K562 (cell line): ENCODE data around the gene MCM6. TPM values are rescaled to one million over a fixed set of nuclear protein-coding genes. Genes with fewer than 3 reads are reported as not detected.

Experiments used
- CBX2 ChIP-seq: fragments of 200-600 bp; sonication (generic); IDR thresholded peaks from one replicate; pipeline ENCODE4 v1.6.1; 2012; ENCODE audit warnings: mild to moderate bottlenecking, low read length, inconsistent platforms; ENCODE audit not compliant: insufficient read depth, poor library complexity, severe bottlenecking
- CBX5 ChIP-seq: IDR thresholded peaks from 2 replicates; pipeline ENCODE4 v1.6.1; 2014; ENCODE audit warnings: low read depth, borderline replicate concordance
- CEBPZ ChIP-seq: fragments of 150-350 bp; IDR thresholded peaks from 2 replicates; pipeline ENCODE4 v1.6.1; 2014; ENCODE audit warnings: low read depth, mild to moderate bottlenecking, low read length, borderline replicate concordance
- ETS2 ChIP-seq: IDR thresholded peaks from 2 replicates; pipeline ENCODE4 v1.6.1; 2016; ENCODE audit warnings: borderline replicate concordance, missing genetic modification characterization, mild to moderate bottlenecking, moderate library complexity, missing compliant biosample characterization; ENCODE audit not compliant: poor library complexity, severe bottlenecking
- KAT2B ChIP-seq: IDR thresholded peaks from one replicate; pipeline ENCODE4 v1.6.1; 2012; ENCODE audit warnings: low read depth, mild to moderate bottlenecking, control low read depth, inconsistent platforms, low read length, moderate library complexity
- RB1 ChIP-seq: fragments of 450-650 bp; IDR thresholded peaks from 2 replicates; pipeline ENCODE4 v1.6.1; 2017; ENCODE audit warnings: low read depth, mild to moderate bottlenecking
- TAF7 ChIP-seq: fragments of 450-650 bp; IDR thresholded peaks from 2 replicates; pipeline ENCODE4 v1.6.1; 2016; ENCODE audit warnings: missing genetic modification characterization, missing compliant biosample characterization
- TFAM ChIP-seq: fragments of 250-450 bp; sonication (Bioruptor Pico); conservative IDR thresholded peaks from 2 replicates; pipeline ENCODE4 v1.5.0; 2021; ENCODE audit warnings: mild to moderate bottlenecking, moderate library complexity
- ZNF212 ChIP-seq: fragments of 450-650 bp; formaldehyde crosslinking; IDR thresholded peaks from 2 replicates; pipeline ENCODE4 v1.4.0; 2020; ENCODE audit warnings: mild to moderate bottlenecking
- polyA plus RNA-seq, 8 experiments: library from polyadenylated mRNA; depleted of rRNA in 4 of 8; stranded (reverse) in 5 of 8; unstranded in 3 of 8; fragments of >200 nt; fragmentation: Nextera tagmentation in 2 of 8; fragmentation: Illumina TruSeq in 1 of 8; extraction: Ambion mirVana in 2 of 8; extraction: Trizol in 1 of 8; gene quantifications; 2 replicates each; pipeline versions ENCODE4 v1.2.1 to v1.2.3, GENCODE V29; 2011 to 2014; ENCODE audit warnings: inconsistent platforms in 1 of 8, missing spikeins in 1 of 8
- total RNA-seq, 7 experiments: library from RNA; depleted of rRNA in 6 of 7; stranded (reverse); fragments of >200 nt in 6 of 7; fragmentation: Illumina TruSeq in 2 of 7; extraction: Trizol in 2 of 7; gene quantifications; 2 replicates each; pipeline versions ENCODE4 v1.2.1 to v1.2.3, GENCODE V29; 2011 to 2021; ENCODE audit warnings: low replicate concordance in 1 of 7
- TF ChIP-seq, protein P1 (sequence below): fragments of 450-650 bp; IDR thresholded peaks from 2 replicates; pipeline ENCODE4 v1.6.1; 2016; ENCODE audit warnings: low read depth

Gene MCM6
- total and polyA plus RNA-seq, 9 of the 15 experiments (the other 6 are each of a cell fraction or from before 2014, with no cell fraction given) = 42.6 to 133 (median 82.4) TPM

DNA sequence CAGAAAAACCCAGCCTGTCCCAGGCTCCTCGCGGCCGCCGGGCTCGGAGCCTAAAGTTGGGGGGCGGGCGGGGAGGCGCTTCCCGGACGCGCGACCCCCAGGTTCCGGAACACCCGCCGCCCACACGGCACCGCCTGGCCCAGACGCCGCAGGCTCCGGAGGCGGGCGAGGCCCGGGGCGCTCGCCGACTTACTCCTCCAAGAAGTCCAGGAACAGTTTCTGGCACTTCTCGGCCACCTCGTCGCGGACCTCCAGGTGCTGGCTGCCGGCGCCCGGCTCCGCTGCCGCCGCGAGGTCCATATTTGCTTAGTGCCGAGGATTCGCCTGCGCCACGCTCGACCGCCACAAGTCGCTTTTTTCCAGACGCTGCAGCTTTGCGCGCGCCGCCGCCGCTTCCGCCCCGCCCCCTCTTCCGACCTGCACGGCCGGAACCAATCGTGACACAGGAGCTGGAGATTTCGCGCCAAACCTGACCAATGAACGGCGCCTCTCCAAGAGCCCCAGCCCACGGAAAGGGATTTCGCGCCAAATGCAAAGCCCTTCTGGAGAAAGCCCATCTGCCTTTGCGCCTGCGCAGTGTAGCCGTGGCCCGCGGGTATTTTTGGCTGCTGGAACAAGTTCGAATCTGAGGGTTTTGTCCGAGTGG is at the start of gene MCM6 (continued):
- TF ChIP-seq CEBPZ (no peak), KAT2B (no peak), ZNF212 (CRISPR knock-in tag) (no peak), ETS2 (no peak), RB1 (peak; percentile 100), TAF7 (0 out of 2 replicates have a peak, but pooled peaks have one; percentile 10), CBX5 (no peak), CBX2 (no peak), TFAM (CRISPR knock-in tag) (no peak)
- TF ChIP-seq, protein P1, sequence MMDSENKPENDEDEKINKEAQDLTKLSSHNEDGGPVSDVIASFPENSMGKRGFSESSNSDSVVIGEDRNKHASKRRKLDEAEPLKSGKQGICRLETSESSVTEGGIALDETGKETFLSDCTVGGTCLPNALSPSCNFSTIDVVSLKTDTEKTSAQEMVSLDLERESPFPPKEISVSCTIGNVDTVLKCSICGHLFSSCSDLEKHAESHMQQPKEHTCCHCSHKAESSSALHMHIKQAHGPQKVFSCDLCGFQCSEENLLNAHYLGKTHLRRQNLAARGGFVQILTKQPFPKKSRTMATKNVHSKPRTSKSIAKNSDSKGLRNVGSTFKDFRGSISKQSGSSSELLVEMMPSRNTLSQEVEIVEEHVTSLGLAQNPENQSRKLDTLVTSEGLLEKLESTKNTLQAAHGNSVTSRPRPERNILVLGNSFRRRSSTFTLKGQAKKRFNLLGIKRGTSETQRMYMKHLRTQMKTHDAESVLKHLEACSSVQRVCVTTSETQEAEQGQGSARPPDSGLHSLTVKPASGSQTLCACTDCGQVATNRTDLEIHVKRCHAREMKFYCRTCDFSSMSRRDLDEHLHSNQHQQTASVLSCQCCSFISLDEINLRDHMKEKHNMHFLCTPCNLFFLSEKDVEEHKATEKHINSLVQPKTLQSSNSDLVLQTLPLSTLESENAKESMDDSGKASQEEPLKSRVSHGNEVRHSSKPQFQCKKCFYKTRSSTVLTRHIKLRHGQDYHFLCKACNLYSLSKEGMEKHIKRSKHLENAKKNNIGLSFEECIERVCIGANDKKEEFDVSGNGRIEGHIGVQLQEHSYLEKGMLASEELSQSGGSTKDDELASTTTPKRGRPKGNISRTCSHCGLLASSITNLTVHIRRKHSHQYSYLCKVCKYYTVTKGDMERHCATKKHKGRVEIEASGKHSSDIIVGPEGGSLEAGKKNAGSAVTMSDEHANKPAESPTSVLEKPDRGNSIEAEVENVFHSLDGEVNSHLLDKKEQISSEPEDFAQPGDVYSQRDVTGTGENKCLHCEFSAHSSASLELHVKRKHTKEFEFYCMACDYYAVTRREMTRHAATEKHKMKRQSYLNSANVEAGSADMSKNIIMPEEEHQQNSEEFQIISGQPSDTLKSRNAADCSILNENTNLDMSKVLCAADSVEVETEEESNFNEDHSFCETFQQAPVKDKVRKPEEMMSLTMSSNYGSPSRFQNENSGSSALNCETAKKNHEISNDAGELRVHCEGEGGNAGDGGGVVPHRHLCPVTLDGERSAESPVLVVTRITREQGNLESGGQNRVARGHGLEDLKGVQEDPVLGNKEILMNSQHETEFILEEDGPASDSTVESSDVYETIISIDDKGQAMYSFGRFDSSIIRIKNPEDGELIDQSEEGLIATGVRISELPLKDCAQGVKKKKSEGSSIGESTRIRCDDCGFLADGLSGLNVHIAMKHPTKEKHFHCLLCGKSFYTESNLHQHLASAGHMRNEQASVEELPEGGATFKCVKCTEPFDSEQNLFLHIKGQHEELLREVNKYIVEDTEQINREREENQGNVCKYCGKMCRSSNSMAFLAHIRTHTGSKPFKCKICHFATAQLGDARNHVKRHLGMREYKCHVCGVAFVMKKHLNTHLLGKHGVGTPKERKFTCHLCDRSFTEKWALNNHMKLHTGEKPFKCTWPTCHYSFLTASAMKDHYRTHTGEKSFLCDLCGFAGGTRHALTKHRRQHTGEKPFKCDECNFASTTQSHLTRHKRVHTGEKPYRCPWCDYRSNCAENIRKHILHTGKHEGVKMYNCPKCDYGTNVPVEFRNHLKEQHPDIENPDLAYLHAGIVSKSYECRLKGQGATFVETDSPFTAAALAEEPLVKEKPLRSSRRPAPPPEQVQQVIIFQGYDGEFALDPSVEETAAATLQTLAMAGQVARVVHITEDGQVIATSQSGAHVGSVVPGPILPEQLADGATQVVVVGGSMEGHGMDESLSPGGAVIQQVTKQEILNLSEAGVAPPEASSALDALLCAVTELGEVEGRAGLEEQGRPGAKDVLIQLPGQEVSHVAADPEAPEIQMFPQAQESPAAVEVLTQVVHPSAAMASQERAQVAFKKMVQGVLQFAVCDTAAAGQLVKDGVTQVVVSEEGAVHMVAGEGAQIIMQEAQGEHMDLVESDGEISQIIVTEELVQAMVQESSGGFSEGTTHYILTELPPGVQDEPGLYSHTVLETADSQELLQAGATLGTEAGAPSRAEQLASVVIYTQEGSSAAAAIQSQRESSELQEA = no peak
